Measurements from ENCODE around the gene MEX3A.
"Not testable (repeated sequence)": the region's sequence is repeated elsewhere in the genome, so short reads cannot be mapped to it uniquely, and the experiment has no call there.

Gene MEX3A

GRCh38 chr1:156126630-156127534 is 44.6 kb upstream of the MEX3A start:
- TF ChIP-seq, protein P1, sequence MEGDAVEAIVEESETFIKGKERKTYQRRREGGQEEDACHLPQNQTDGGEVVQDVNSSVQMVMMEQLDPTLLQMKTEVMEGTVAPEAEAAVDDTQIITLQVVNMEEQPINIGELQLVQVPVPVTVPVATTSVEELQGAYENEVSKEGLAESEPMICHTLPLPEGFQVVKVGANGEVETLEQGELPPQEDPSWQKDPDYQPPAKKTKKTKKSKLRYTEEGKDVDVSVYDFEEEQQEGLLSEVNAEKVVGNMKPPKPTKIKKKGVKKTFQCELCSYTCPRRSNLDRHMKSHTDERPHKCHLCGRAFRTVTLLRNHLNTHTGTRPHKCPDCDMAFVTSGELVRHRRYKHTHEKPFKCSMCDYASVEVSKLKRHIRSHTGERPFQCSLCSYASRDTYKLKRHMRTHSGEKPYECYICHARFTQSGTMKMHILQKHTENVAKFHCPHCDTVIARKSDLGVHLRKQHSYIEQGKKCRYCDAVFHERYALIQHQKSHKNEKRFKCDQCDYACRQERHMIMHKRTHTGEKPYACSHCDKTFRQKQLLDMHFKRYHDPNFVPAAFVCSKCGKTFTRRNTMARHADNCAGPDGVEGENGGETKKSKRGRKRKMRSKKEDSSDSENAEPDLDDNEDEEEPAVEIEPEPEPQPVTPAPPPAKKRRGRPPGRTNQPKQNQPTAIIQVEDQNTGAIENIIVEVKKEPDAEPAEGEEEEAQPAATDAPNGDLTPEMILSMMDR (IDR thresholded peaks at IDR 0.05; ENCODE audit: insufficient read depth, missing control alignments) = no peak
- DNase-seq (ENCODE audit: insufficient read length, low spot score) = no peak
- FAIRE-seq = no peak

- FAIRE-seq (no peak), DNase-seq (ENCODE audit: insufficient read length, low spot score) (no peak)
- TF ChIP-seq, protein P1 (IDR thresholded peaks at IDR 0.05; ENCODE audit: insufficient read depth, missing control alignments) = peak; percentile 36
These were observed 43.9 kb upstream of the MEX3A start for GRCh38 chr1:156126043-156126629.

- not testable (repeated sequence) for DNase-seq (ENCODE audit: insufficient read length, low spot score); FAIRE-seq
These were observed 43.3 kb upstream of the MEX3A start for GRCh38 chr1:156125544-156125943.

DNA sequence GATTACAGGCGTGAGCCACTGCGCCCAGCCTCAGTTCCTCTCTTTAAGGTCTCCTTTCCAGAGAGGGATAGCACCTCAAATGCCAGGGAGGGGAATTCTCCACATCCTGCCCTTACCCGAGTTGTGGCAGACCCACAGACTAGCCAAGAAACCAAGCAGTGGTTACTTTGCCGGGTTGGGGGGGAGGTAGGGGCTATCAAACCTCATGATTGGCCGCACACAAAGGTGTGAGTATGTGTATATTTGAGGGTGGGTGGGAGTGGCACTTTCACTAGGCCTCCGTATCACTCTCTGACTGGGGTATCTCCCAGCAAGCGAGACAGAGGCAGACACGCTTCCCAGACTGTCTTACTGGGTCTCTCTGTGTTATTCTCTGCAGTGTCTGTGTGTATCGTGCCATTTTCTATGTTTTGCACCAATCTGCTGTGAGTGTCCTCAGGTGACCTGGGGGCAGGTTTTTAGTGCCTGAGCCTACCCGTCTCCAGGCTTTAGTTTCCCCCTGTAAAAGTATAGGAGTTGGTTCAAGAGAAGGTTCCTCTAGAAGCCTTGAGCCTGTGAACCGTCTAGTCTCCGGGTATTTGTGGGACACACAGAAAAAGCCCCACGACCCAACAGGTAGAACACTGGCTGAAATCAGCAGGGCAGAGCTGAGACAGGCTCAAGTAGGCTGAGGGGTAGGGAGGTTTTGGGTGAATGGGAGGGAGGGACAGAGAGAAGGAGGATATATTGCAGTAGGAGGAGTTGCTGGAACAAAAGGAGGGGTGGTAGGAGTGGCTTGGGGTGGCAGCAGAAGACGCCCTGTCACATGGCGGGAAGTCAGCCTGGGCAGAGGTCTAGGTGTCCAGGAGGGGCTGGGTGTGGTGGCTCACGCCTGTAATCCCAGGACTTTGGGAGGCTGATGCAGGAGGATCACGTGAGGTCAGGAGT is 42.6 kb upstream of the MEX3A start:
- DNase-seq (ENCODE audit: insufficient read length, low spot score) (no peak), FAIRE-seq (no peak)
- TF ChIP-seq, protein P1 (IDR thresholded peaks at IDR 0.05; ENCODE audit: insufficient read depth, missing control alignments) = no peak

- TF ChIP-seq, protein P1 (IDR thresholded peaks at IDR 0.05; ENCODE audit: insufficient read depth, missing control alignments) = peak; percentile 3
- DNase-seq (ENCODE audit: insufficient read length, low spot score) (peak; percentile 79), FAIRE-seq (no peak)
These were observed 41.3 kb upstream of the MEX3A start for GRCh38 chr1:156123356-156124196.

DNA sequence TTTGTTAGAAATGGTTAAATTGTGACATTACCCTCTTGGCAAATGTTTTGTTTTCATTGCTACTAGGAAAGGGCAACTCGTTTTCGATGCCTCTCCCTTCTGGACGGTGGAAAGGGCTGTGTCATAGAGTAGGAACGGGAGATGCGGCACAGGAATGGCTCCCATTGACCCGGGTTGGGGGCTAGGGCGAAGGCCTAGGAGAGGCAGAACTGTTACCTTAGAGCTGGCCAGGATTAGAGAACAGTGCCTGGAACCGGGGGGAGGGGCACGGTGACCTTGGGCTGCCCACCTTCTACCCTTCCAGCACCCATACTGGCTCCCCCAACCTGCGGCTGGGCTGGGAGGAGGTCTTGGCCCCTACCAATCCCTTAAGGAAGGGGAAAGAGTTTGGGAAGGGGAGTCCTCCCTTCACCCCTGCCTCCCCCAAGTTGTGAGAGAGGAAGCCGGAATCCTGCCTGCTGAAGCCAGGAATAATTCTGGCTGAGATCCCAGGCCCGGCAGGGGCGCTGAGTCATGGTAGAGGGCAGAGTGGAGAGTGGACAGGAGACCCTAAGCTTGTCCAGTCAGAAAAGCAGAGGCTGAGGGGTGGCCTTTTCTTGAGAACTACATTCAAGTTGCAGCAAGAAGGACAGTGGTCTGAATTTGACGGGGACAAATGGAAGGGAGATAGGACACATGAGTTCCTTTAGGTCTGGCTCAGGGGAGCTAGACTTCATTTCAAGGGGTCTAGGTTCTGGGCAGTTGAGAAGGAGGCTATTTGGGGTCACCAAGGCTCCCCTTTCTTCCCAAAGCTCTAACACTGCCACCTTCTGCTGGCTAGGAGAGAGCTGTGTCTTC is 40.5 kb upstream of the MEX3A start:
- no peak for FAIRE-seq
- TF ChIP-seq, protein P1 (IDR thresholded peaks at IDR 0.05; ENCODE audit: insufficient read depth, missing control alignments) = no peak
- DNase-seq (ENCODE audit: insufficient read length, low spot score) = no peak
